Panc1 (cell line): Measurements from ENCODE around the gene COCH.

Experiments
- CTCF ChIP-seq: fragments of 450-650 bp; IDR thresholded peaks from 2 replicates; pipeline ENCODE4 v1.5.1; 2017; ENCODE audit warnings: mild to moderate bottlenecking
- POLR2AphosphoS5 ChIP-seq: IDR thresholded peaks from 2 replicates; pipeline ENCODE4 v1.6.1; 2012; ENCODE audit warnings: mild to moderate bottlenecking, low read depth, low read length, moderate library complexity
- REST ChIP-seq, 2 experiments: IDR thresholded peaks; 2 replicates each; pipeline ENCODE4 v1.6.1; 2011 to 2012; ENCODE audit warnings: low read depth in 2 of 2, control low read depth in 1 of 2, low read length in 1 of 2, mild to moderate bottlenecking in 1 of 2, moderate library complexity in 1 of 2; ENCODE audit not compliant: insufficient read depth in 1 of 2
- TCF7L2 ChIP-seq: IDR thresholded peaks from 2 replicates; pipeline ENCODE4 v1.6.1; 2011; ENCODE audit warnings: mild to moderate bottlenecking, low read depth, low read length, inconsistent platforms

GRCh38 chr14:30882431-30882830, 8.1 kb downstream of the COCH start:
- no peak for TF ChIP-seq CTCF
- TF ChIP-seq POLR2AphosphoS5 = no peak
- TF ChIP-seq REST (IDR thresholded peaks at IDR 0.05; ENCODE audit: insufficient read depth in 1 of 2, low read depth in 2 of 2, low read length in 1 of 2) = no peak
- no peak for TF ChIP-seq TCF7L2
